OCI-LY1 (cell line): ENCODE data around the gene TRIM28.

Experiments used
- H2AFZ ChIP-seq: fragments of 200-600 bp; sonication (generic), shearing (Covaris generic); 2 replicates; pipeline ENCODE4 v1.6.0; 2014; ENCODE audit warnings: antibody characterized with exemption, mild to moderate bottlenecking, low read length
- H3F3A ChIP-seq: fragments of 200-600 bp; sonication (generic), shearing (Covaris generic); 2 replicates; pipeline ENCODE4 v1.6.0; 2014; ENCODE audit warnings: mild to moderate bottlenecking, antibody characterized with exemption, low read length, moderate library complexity; ENCODE audit not compliant: insufficient read depth
- H3K27ac ChIP-seq: fragments of 200-600 bp; sonication (generic); 2 replicates; pipeline ENCODE4 v1.5.1; 2014; ENCODE audit warnings: low read length, mixed run types, mild to moderate bottlenecking, low read depth; ENCODE audit not compliant: poor library complexity, severe bottlenecking
- H3K27me3 ChIP-seq: fragments of 200-600 bp; sonication (generic); 2 replicates; pipeline ENCODE4 v1.6.0; 2014; ENCODE audit warnings: antibody characterized with exemption, mild to moderate bottlenecking, low read length, moderate library complexity; ENCODE audit not compliant: insufficient read depth
- H3K36me3 ChIP-seq: fragments of 200-600 bp; sonication (generic); 2 replicates; pipeline ENCODE4 v1.6.1; 2014; ENCODE audit warnings: mild to moderate bottlenecking, antibody characterized with exemption, low read length, moderate library complexity, mixed read lengths; ENCODE audit not compliant: insufficient read depth
- H3K4me1 ChIP-seq: fragments of 200-600 bp; sonication (generic); 2 replicates; pipeline ENCODE4 v1.5.1; 2014; ENCODE audit warnings: mild to moderate bottlenecking, low read length, moderate library complexity; ENCODE audit not compliant: insufficient read depth, severe bottlenecking
- H3K4me2 ChIP-seq: fragments of 200-600 bp; sonication (generic), shearing (Covaris generic); 2 replicates; pipeline ENCODE4 v1.6.1; 2014; ENCODE audit warnings: low read length
- H3K4me3 ChIP-seq: fragments of 200-600 bp; sonication (generic); 2 replicates; pipeline ENCODE4 v1.5.1; 2014; ENCODE audit warnings: low read length, low read depth, mild to moderate bottlenecking, mixed read lengths; ENCODE audit not compliant: poor library complexity, severe bottlenecking
- H3K79me2 ChIP-seq: fragments of 200-600 bp; shearing (Covaris generic); 2 replicates; pipeline ENCODE4 v1.6.1; 2016; ENCODE audit warnings: mixed run types, low read length, mixed read lengths; ENCODE audit not compliant: insufficient read depth
- H3K9ac ChIP-seq: fragments of 200-600 bp; sonication (generic), shearing (Covaris generic); 2 replicates; pipeline ENCODE4 v1.6.1; 2014; ENCODE audit warnings: mild to moderate bottlenecking, low read length, mixed read lengths
- H3K9me2 ChIP-seq: fragments of 200-600 bp; sonication (generic), shearing (Covaris generic); 2 replicates; pipeline ENCODE4 v1.6.1; 2014; ENCODE audit warnings: low read depth, mild to moderate bottlenecking, low read length, mixed read lengths
- H3K9me3 ChIP-seq: fragments of 200-600 bp; shearing (Covaris generic); 2 replicates; pipeline ENCODE4 v1.6.1; 2014; ENCODE audit warnings: low read length, mixed read lengths
- H4K20me1 ChIP-seq: fragments of 200-600 bp; sonication (generic), shearing (Covaris generic); 2 replicates; pipeline ENCODE4 v1.6.0; 2016; ENCODE audit warnings: mild to moderate bottlenecking, low read length; ENCODE audit not compliant: insufficient read depth
- EZH2 ChIP-seq: fragments of 200-600 bp; sonication (generic), shearing (Covaris generic); IDR thresholded peaks from 2 replicates; pipeline ENCODE4 v1.8.0; 2017; ENCODE audit warnings: borderline replicate concordance, mixed run types, mild to moderate bottlenecking, antibody characterized with exemption, low read length, moderate library complexity, mixed read lengths
- TF ChIP-seq, protein P1 (sequence below): fragments of 200-600 bp; sonication (generic), shearing (Covaris generic); IDR thresholded peaks from 2 replicates; pipeline ENCODE4 v1.5.1; 2017; ENCODE audit warnings: mild to moderate bottlenecking, antibody characterized with exemption, low read length, moderate library complexity, mixed read lengths

TRIM28 gene

GRCh38 chr19:58515259-58515658, 28.6 kb upstream of the TRIM28 start:
- peaks cover 9% of the 10 kb centered on the region; the same call in 1 of the 2 replicates for H3K36me3 ChIP-seq
- H3K27me3 ChIP-seq: no peaks in the 10 kb centered on the region
- peak overlapping the region; percentile 42 for H3K9ac ChIP-seq
- H3K9me2 ChIP-seq: no peaks in the 10 kb centered on the region
- H3K4me3 ChIP-seq: peak overlapping the region; percentile 89
- no peak for TF ChIP-seq EZH2
- TF ChIP-seq, protein P1, sequence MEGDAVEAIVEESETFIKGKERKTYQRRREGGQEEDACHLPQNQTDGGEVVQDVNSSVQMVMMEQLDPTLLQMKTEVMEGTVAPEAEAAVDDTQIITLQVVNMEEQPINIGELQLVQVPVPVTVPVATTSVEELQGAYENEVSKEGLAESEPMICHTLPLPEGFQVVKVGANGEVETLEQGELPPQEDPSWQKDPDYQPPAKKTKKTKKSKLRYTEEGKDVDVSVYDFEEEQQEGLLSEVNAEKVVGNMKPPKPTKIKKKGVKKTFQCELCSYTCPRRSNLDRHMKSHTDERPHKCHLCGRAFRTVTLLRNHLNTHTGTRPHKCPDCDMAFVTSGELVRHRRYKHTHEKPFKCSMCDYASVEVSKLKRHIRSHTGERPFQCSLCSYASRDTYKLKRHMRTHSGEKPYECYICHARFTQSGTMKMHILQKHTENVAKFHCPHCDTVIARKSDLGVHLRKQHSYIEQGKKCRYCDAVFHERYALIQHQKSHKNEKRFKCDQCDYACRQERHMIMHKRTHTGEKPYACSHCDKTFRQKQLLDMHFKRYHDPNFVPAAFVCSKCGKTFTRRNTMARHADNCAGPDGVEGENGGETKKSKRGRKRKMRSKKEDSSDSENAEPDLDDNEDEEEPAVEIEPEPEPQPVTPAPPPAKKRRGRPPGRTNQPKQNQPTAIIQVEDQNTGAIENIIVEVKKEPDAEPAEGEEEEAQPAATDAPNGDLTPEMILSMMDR: no peak
- H3K4me1 ChIP-seq: peaks cover 46% of the 10 kb centered on the region
- no peaks in the 10 kb centered on the region for H3F3A ChIP-seq
- H4K20me1 ChIP-seq: no peaks in the 10 kb centered on the region
- H3K4me2 ChIP-seq: peak overlapping the region; percentile 87
- H3K27ac ChIP-seq: peak overlapping the region; percentile 74
- H3K9me3 ChIP-seq: no peaks in the 10 kb centered on the region
- peaks cover 5% of the 10 kb centered on the region; the same call in 1 of the 2 replicates for H3K79me2 ChIP-seq
- H2AFZ ChIP-seq: no peak overlapping the region

GRCh38 chr19:58516246-58516836, 27.5 kb upstream of the TRIM28 start:
- Histone ChIP-seq H3K9ac (peak overlapping the region; percentile 42; the same call in 1 of the 2 replicates), H4K20me1 (no peaks in the 10 kb centered on the region), H3K4me2 (peak overlapping the region; percentile 87), H3K79me2 (peaks cover 5% of the 10 kb centered on the region; the same call in 1 of the 2 replicates), H2AFZ (no peak overlapping the region), H3F3A (no peaks in the 10 kb centered on the region), H3K27me3 (no peaks in the 10 kb centered on the region), H3K27ac (peak overlapping the region; percentile 74), H3K9me2 (no peaks in the 10 kb centered on the region), H3K36me3 (peaks cover 9% of the 10 kb centered on the region; the same call in 1 of the 2 replicates), H3K4me1 (peaks cover 53% of the 10 kb centered on the region), H3K4me3 (peak overlapping the region; percentile 89), H3K9me3 (no peaks in the 10 kb centered on the region)
- TF ChIP-seq, protein P1: no peak

DNA sequence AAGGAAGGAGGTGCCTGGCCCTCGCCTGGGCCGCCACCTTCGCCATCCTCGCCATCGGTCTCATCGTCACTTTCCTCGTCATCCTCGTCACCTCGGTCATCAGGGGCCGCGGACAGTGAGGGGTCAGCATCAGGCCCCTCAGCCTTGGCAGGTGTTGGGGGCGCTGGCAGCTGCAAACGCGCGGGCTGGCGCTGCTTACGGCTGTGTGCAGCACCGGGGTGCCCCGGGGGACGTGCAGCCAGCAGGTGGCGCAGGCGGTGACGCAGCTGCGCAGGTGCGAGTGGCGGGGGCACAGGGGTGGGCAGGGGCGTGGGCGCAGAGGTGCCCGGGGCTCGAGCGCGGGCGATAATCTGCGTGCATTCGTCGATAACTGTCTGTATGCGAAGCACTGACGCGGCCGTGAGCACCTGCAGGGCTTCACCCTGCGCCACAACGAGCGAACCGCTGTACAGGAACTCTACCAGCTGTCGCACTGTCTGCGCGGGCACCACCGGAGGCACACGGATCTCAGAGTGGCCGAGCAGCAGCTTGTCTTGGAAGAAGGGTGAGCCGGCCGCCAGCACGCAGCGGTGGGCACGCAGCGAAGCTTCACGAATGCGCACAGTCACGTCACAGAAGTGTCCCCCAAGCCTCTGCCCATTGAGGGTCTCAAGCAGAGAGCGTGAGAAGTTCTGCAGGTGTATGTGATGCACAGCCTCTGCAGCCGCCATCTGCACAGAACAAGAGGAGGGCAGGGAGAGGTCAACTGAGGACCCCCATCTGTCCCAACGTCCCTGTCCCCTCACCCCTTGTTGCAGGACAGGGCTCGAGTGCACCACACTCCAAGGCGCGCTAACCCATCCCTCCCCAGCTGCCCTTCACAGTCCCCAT, 26.7 kb upstream of the TRIM28 start:
- no peaks in the 10 kb centered on the region for H3K9me2 ChIP-seq
- TF ChIP-seq, protein P1: peak; percentile 17; the same call in 1 of the 2 replicates
- no peak for TF ChIP-seq EZH2
- no peak overlapping the region for H3K27ac ChIP-seq
- H3K79me2 ChIP-seq: peaks cover 5% of the 10 kb centered on the region; the same call in 1 of the 2 replicates
- H4K20me1 ChIP-seq: no peaks in the 10 kb centered on the region
- H2AFZ ChIP-seq: no peak overlapping the region
- H3K27me3 ChIP-seq: no peaks in the 10 kb centered on the region
- H3K4me1 ChIP-seq: peaks cover 56% of the 10 kb centered on the region
- no peak overlapping the region for H3K9ac ChIP-seq
- peaks cover 9% of the 10 kb centered on the region; the same call in 1 of the 2 replicates for H3K36me3 ChIP-seq
- H3F3A ChIP-seq: no peaks in the 10 kb centered on the region
- H3K4me2 ChIP-seq: no peak overlapping the region
- no peak overlapping the region for H3K4me3 ChIP-seq
- H3K9me3 ChIP-seq: no peaks in the 10 kb centered on the region
